Measurements from ENCODE around the gene IGFL1. TPM values are rescaled to one million over a fixed set of nuclear protein-coding genes. Genes with fewer than 3 reads are reported as not detected.

IGFL1 gene
- total and polyA plus RNA-seq, 2 of the 8 experiments (the other 6 are each of a cell fraction or from before 2014, with no cell fraction given), result not detected

DNA sequence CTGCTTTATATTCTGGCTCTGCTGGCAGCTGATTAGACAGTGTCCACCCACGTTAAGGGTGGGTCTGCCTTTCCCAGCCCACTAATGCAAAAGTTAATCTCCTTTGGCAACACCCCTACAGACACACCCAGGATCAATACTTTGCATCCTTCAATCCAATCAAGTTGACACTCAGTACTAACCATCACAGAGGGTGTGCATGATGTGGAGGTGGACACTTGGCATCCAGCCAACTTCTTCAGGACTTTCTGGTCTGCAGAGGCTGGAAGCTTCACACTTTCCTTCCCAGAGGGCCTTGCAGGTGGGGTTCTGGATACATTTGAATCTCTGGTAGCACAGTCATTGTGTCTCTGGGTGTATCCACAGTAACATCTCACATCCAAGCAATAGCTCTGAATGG lies 18.9 kb upstream of the IGFL1 start:
- no peak overlapping the region for H3K14ac ChIP-seq (ENCODE audit: insufficient read length)
- no peak overlapping the region for H3K4me2 ChIP-seq (ENCODE audit: insufficient read depth in 1 of 2, low read depth in 2 of 2, low read length in 2 of 2)
- no peak overlapping the region for H3K18ac ChIP-seq (ENCODE audit: extremely low read depth, low read length)
- H3K23me2 ChIP-seq (ENCODE audit: low read depth, low read length), result no peaks in the 10 kb centered on the region
- H3K4me3 ChIP-seq (ENCODE audit: extremely low read depth in 1 of 4, insufficient read depth in 2 of 4, low read depth in 3 of 4, low read length in 4 of 4), result no peak overlapping the region
- no peak for TF ChIP-seq SP4 (IDR thresholded peaks at IDR 0.05; ENCODE audit: low read length)
- TF ChIP-seq SP2 (IDR thresholded peaks at IDR 0.05; ENCODE audit: low read length), result no peak
- TF ChIP-seq, protein P1, sequence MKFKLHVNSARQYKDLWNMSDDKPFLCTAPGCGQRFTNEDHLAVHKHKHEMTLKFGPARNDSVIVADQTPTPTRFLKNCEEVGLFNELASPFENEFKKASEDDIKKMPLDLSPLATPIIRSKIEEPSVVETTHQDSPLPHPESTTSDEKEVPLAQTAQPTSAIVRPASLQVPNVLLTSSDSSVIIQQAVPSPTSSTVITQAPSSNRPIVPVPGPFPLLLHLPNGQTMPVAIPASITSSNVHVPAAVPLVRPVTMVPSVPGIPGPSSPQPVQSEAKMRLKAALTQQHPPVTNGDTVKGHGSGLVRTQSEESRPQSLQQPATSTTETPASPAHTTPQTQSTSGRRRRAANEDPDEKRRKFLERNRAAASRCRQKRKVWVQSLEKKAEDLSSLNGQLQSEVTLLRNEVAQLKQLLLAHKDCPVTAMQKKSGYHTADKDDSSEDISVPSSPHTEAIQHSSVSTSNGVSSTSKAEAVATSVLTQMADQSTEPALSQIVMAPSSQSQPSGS (IDR thresholded peaks at IDR 0.05; ENCODE audit: low read length), result no peak
- no peak for TF ChIP-seq HDAC6 (IDR thresholded peaks at IDR 0.05; ENCODE audit: low read depth, low read length)
- TF ChIP-seq MAX (IDR thresholded peaks at IDR 0.05), result no peak
- TF ChIP-seq POU5F1 (IDR thresholded peaks at IDR 0.05; ENCODE audit: low read depth, low read length), result no peak
- TF ChIP-seq JUND (IDR thresholded peaks at IDR 0.05; ENCODE audit: low read length), result no peak
- no peak for TF ChIP-seq TEAD4 (IDR thresholded peaks at IDR 0.05; ENCODE audit: low read depth, low read length)
- TF ChIP-seq CREB1 (IDR thresholded peaks at IDR 0.05), result no peak
- no peak for TF ChIP-seq BACH1 (IDR thresholded peaks at IDR 0.05; ENCODE audit: low read length)
- TF ChIP-seq TBP (IDR thresholded peaks at IDR 0.05; ENCODE audit: low read depth, low read length), result no peak
- no peak for TF ChIP-seq CHD2 (IDR thresholded peaks at IDR 0.05; ENCODE audit: low read length)
- DNase-seq (ENCODE audit: low read depth in 1 of 2, low spot score in 2 of 2), result no peak
- H3K4me1 ChIP-seq (replicated peaks in 1 of 4; ENCODE audit: control insufficient read depth in 3 of 4, insufficient read depth in 4 of 4, low read length in 3 of 4), result peaks cover 3 to 17% (median 6%) of the 10 kb centered on the region in 4 experiments; a peak in 5 of 7 replicates
- POLR2A ChIA-PET (ENCODE audit: partially characterized antibody), result interaction anchor here (0.9 to 1.9 kb wide), 4 partner anchors 10 to 77 kb away, joined by 3 to 8 read pairs (median 3); no protein-coding TSS in a partner anchor
- H3K27me3 ChIP-seq (replicated peaks in 1 of 4; ENCODE audit: control insufficient read depth in 3 of 4, extremely low read depth in 1 of 4, insufficient read depth in 3 of 4, low read length in 3 of 4), result no peaks in the 10 kb centered on the region; a peak in 1 of 7 replicates
- FAIRE-seq, result no peak
- 0 out of 2 replicates have a peak overlapping the region, but pooled peaks have one; percentile 20 for H2BK5ac ChIP-seq (ENCODE audit: low read depth, low read length)
- no peak overlapping the region for H3K23ac ChIP-seq (ENCODE audit: insufficient read length)
- H3K79me1 ChIP-seq (ENCODE audit: low read depth, low read length), result no peaks in the 10 kb centered on the region
- H3K9me3 ChIP-seq (ENCODE audit: insufficient read depth in 2 of 2, low read depth in 1 of 2, low read length in 1 of 2), result no peaks in the 10 kb centered on the region
- H3K27ac ChIP-seq (ENCODE audit: low read depth, low read length), result 0 out of 2 replicates have a peak overlapping the region, but pooled peaks have one; percentile 14
- H4K5ac ChIP-seq (ENCODE audit: insufficient read length, low read depth, low read length), result no peak overlapping the region
- no peak overlapping the region for H4K91ac ChIP-seq (replicated peaks; ENCODE audit: insufficient read length, low read length)
- CTCF ChIA-PET (ENCODE audit: partially characterized antibody), result interaction anchor here (0.8 to 1.3 kb wide), 5 partner anchors 10 to 131 kb away, joined by 3 to 4 read pairs (median 3); no protein-coding TSS in a partner anchor
- no peaks in the 10 kb centered on the region for H4K20me1 ChIP-seq (replicated peaks in 1 of 2; ENCODE audit: control insufficient read depth in 1 of 2, insufficient read depth in 2 of 2, low read length in 2 of 2)
- no peak overlapping the region; a peak in 1 of 7 replicates for H3K9ac ChIP-seq (replicated peaks in 1 of 4; ENCODE audit: extremely low read depth in 1 of 4, low read depth in 3 of 4, low read length in 3 of 4)
- H3K56ac ChIP-seq (replicated peaks; ENCODE audit: insufficient read length, low read depth, low read length), result no peak overlapping the region
- no peak overlapping the region for H2AFZ ChIP-seq (ENCODE audit: low read length)
- 87% methylated on average over 1 of the region's 1 CpG; no CpG with 5 or more reads in 1 of the 2 experiments for WGBS, 2 experiments (ENCODE audit: extremely low coverage in 1 of 2, insufficient coverage in 1 of 2, insufficient read length in 1 of 2, insufficient replicate concordance in 2 of 2, low coverage in 1 of 2, low lambda C conversion rate in 2 of 2, missing lambda C conversion rate in 1 of 2)
- no peak overlapping the region for H2BK120ac ChIP-seq (replicated peaks; ENCODE audit: low read depth, low read length)
- peak overlapping the region; percentile 61; the same call in 1 of the 2 replicates for H2AK5ac ChIP-seq (ENCODE audit: low read depth, low read length)
- no peaks in the 10 kb centered on the region for H3K36me3 ChIP-seq (ENCODE audit: control insufficient read depth in 2 of 4, insufficient read depth in 4 of 4, low read length in 3 of 4)
- no peak overlapping the region for H2BK20ac ChIP-seq (ENCODE audit: low read length)
- no peak overlapping the region for H2BK15ac ChIP-seq (ENCODE audit: low read length)
- peak overlapping the region; percentile 88 for H2BK12ac ChIP-seq (ENCODE audit: low read depth, low read length)
- no peaks in the 10 kb centered on the region for H3K79me2 ChIP-seq (ENCODE audit: control insufficient read depth in 1 of 2, insufficient read depth in 2 of 2, low read length in 2 of 2)
- no peak overlapping the region for H3K4ac ChIP-seq (replicated peaks; ENCODE audit: insufficient read length, low read depth, low read length)
- no peak overlapping the region for H4K8ac ChIP-seq (ENCODE audit: extremely low read depth, insufficient read depth, low read length)

Measured in H1 (cell line).